IMR-90 (cell line): ENCODE results near the gene EIF4E1B. TPM values are rescaled to one million over a fixed set of nuclear protein-coding genes. Genes with fewer than 3 reads are reported as not detected.

Experiments
- ATAC-seq: fragments of 200-7000 bp; cut with Tn5 transposase; 2 replicates; pipeline ENCODE4 v1.9.1; 2020; ENCODE audit warnings: low read depth, mild to moderate bottlenecking, moderate library complexity
- BruUV-seq: library from RNA; stranded (reverse); fragments of 400-500 nt; replicated peaks from 2 replicates; lab custom pipeline; 2021; lab: Mats Ljungman, UMichigan
- CTCF ChIA-PET: fragments of 300-600 bp; formaldehyde crosslinking; extraction: SDS; loops from one replicate; lab custom pipeline; 2021; ENCODE audit warnings: antibody characterized with exemption; lab: Yijun Ruan, JAX
- POLR2A ChIA-PET: fragments of 300-600 bp; sonication (Branson Sonifier 250); formaldehyde crosslinking; loops from one replicate; lab custom pipeline; 2022; ENCODE audit warnings: antibody characterized with exemption; ENCODE audit not compliant: unreplicated experiment; lab: Charles Lee
- DNase-seq: peaks from one replicate; pipeline ENCODE4 v3.0.0; 2013
- H2AFZ ChIP-seq: replicated peaks from 2 replicates; pipeline ENCODE3; 2013; ENCODE audit warnings: low read length, mild to moderate bottlenecking; ENCODE audit not compliant: poor library complexity
- H2AK5ac ChIP-seq: 2 replicates; pipeline ENCODE4 v1.6.1; 2013; ENCODE audit warnings: low read depth, low read length, inconsistent platforms
- H2AK9ac ChIP-seq: replicated peaks from 2 replicates; pipeline ENCODE3; 2013; ENCODE audit warnings: mild to moderate bottlenecking, low read depth, low read length, moderate library complexity; ENCODE audit not compliant: poor library complexity
- H2BK120ac ChIP-seq: 2 replicates; pipeline ENCODE4 v1.6.1; 2013; ENCODE audit warnings: low read depth, low read length, inconsistent platforms
- H2BK15ac ChIP-seq: 3 replicates; pipeline ENCODE4 v1.6.1; 2013; ENCODE audit warnings: low read depth, low read length, inconsistent platforms
- H2BK20ac ChIP-seq: 2 replicates; pipeline ENCODE4 v1.6.1; 2013; ENCODE audit warnings: low read depth, mild to moderate bottlenecking, inconsistent platforms, low read length, moderate library complexity
- H2BK5ac ChIP-seq: 2 replicates; pipeline ENCODE4 v1.6.1; 2013; ENCODE audit warnings: mild to moderate bottlenecking, low read depth, low read length, inconsistent platforms; ENCODE audit not compliant: poor library complexity, severe bottlenecking
- H3K14ac ChIP-seq: replicated peaks from 2 replicates; pipeline ENCODE4 v1.6.1; 2013; ENCODE audit warnings: low read depth, low read length, inconsistent platforms
- H3K18ac ChIP-seq: 2 replicates; pipeline ENCODE4 v1.6.1; 2013; ENCODE audit warnings: low read depth, low read length, control low read depth
- H3K23ac ChIP-seq: 2 replicates; pipeline ENCODE4 v1.6.1; 2013; ENCODE audit warnings: low read depth, low read length, inconsistent platforms
- H3K27ac ChIP-seq: 2 replicates; pipeline ENCODE4 v1.5.1; 2013; ENCODE audit warnings: mild to moderate bottlenecking, control low read depth, low read length; ENCODE audit not compliant: insufficient read depth
- H3K27me3 ChIP-seq: 2 replicates; pipeline ENCODE4 v1.6.1; 2013; ENCODE audit warnings: low read length; ENCODE audit not compliant: control insufficient read depth, insufficient read depth
- H3K36me3 ChIP-seq: 2 replicates; pipeline ENCODE4 v1.6.1; 2013; ENCODE audit warnings: low read length, mixed read lengths; ENCODE audit not compliant: control insufficient read depth, insufficient read depth
- H3K4ac ChIP-seq: 2 replicates; pipeline ENCODE4 v1.6.1; 2013; ENCODE audit warnings: low read depth, low read length, inconsistent platforms
- H3K4me1 ChIP-seq: 2 replicates; pipeline ENCODE4 v1.6.1; 2013; ENCODE audit warnings: low read length, mixed read lengths; ENCODE audit not compliant: control insufficient read depth, insufficient read depth
- H3K4me2 ChIP-seq: 2 replicates; pipeline ENCODE4 v1.6.1; 2013; ENCODE audit warnings: low read depth, mild to moderate bottlenecking, control low read depth, low read length, moderate library complexity
- H3K4me3 ChIP-seq: 2 replicates; pipeline ENCODE4 v1.5.1; 2013; ENCODE audit warnings: low read depth, mild to moderate bottlenecking, control low read depth, low read length, moderate library complexity; ENCODE audit not compliant: insufficient read depth
- H3K56ac ChIP-seq: 2 replicates; pipeline ENCODE4 v1.6.1; 2013; ENCODE audit warnings: low read length, inconsistent platforms; ENCODE audit not compliant: insufficient read depth; ENCODE audit errors: extremely low read depth
- H3K79me1 ChIP-seq, 2 experiments: 2 replicates each; pipeline ENCODE4 v1.6.1; 2013; ENCODE audit warnings: low read length in 2 of 2, inconsistent platforms in 1 of 2, low read depth in 1 of 2
- H3K9ac ChIP-seq: 2 replicates; pipeline ENCODE4 v1.6.1; 2013; ENCODE audit warnings: low read depth, low read length, control low read depth
- H3K9me1 ChIP-seq: 2 replicates; pipeline ENCODE4 v1.6.1; 2013; ENCODE audit warnings: low read length, inconsistent platforms; ENCODE audit not compliant: insufficient read depth
- H3K9me3 ChIP-seq: 2 replicates; pipeline ENCODE4 v1.6.1; 2013; ENCODE audit warnings: low read length; ENCODE audit not compliant: control insufficient read depth, insufficient read depth
- H4K20me1 ChIP-seq: 2 replicates; pipeline ENCODE4 v1.6.1; 2013; ENCODE audit warnings: low read length, inconsistent platforms; ENCODE audit not compliant: insufficient read depth
- H4K5ac ChIP-seq: 2 replicates; pipeline ENCODE4 v1.6.1; 2013; ENCODE audit warnings: mild to moderate bottlenecking, low read depth, low read length, control low read depth
- H4K8ac ChIP-seq, 2 experiments: 2 replicates each; pipeline ENCODE4 v1.6.1; 2013; ENCODE audit warnings: low read depth in 2 of 2, low read length in 2 of 2, control low read depth in 1 of 2, inconsistent platforms in 1 of 2
- H4K91ac ChIP-seq: 2 replicates; pipeline ENCODE4 v1.6.1; 2013; ENCODE audit warnings: low read depth, low read length, inconsistent platforms; ENCODE audit not compliant: insufficient read depth
- BHLHE40 ChIP-seq: fragments of 150-350 bp; IDR thresholded peaks from 2 replicates; pipeline ENCODE4 v1.6.1; 2016; ENCODE audit warnings: mild to moderate bottlenecking, low read depth, low read length
- CEBPB ChIP-seq: IDR thresholded peaks from 2 replicates; pipeline ENCODE4 v1.6.1; 2012; ENCODE audit warnings: low read depth, low read length, improper control_type of control experiment
- CHD1 ChIP-seq: IDR thresholded peaks from 2 replicates; pipeline ENCODE4 v1.6.1; 2012; ENCODE audit warnings: low read depth, low read length, improper control_type of control experiment
- CTCF ChIP-seq: conservative IDR thresholded peaks from 2 replicates; pipeline ENCODE4 v1.5.1; 2012; ENCODE audit warnings: mild to moderate bottlenecking, low read depth, low read length, improper control_type of control experiment
- ELK1 ChIP-seq: fragments of 150-350 bp; IDR thresholded peaks from 2 replicates; pipeline ENCODE4 v1.6.1; 2016; ENCODE audit warnings: low read depth, mild to moderate bottlenecking, low read length, moderate library complexity, borderline replicate concordance
- FOS ChIP-seq: fragments of 150-350 bp; IDR thresholded peaks from 2 replicates; pipeline ENCODE4 v1.6.1; 2016; ENCODE audit warnings: low read depth, low read length
- MAFK ChIP-seq: IDR thresholded peaks from 2 replicates; pipeline ENCODE4 v1.6.1; 2012; ENCODE audit warnings: low read depth, low read length, improper control_type of control experiment
- MAZ ChIP-seq: IDR thresholded peaks from 2 replicates; pipeline ENCODE4 v1.6.1; 2012; ENCODE audit warnings: low read depth, mild to moderate bottlenecking, low read length, improper control_type of control experiment, moderate library complexity, borderline replicate concordance
- MXI1 ChIP-seq: IDR thresholded peaks from 2 replicates; pipeline ENCODE4 v1.6.1; 2012; ENCODE audit warnings: low read depth, mild to moderate bottlenecking, low read length, moderate library complexity, borderline replicate concordance
- NFE2L2 ChIP-seq: fragments of 150-350 bp; IDR thresholded peaks from 2 replicates; pipeline ENCODE4 v1.6.1; 2016; ENCODE audit warnings: low read depth, mild to moderate bottlenecking, low read length
- POLR2A ChIP-seq: IDR thresholded peaks from 2 replicates; pipeline ENCODE4 v1.6.1; 2012; ENCODE audit warnings: mild to moderate bottlenecking, low read depth, low read length
- RAD21 ChIP-seq: IDR thresholded peaks from 2 replicates; pipeline ENCODE4 v1.6.1; 2012; ENCODE audit warnings: low read length, improper control_type of control experiment
- RCOR1 ChIP-seq: IDR thresholded peaks from 2 replicates; pipeline ENCODE4 v1.6.1; 2012; ENCODE audit warnings: mild to moderate bottlenecking, low read length, improper control_type of control experiment; ENCODE audit not compliant: insufficient replicate concordance
- RFX5 ChIP-seq: IDR thresholded peaks from 2 replicates; pipeline ENCODE4 v1.8.0; 2012; ENCODE audit warnings: low read depth, mild to moderate bottlenecking, low read length, moderate library complexity
- SMC3 ChIP-seq: fragments of 150-350 bp; IDR thresholded peaks from 2 replicates; pipeline ENCODE4 v1.6.1; 2016; ENCODE audit warnings: low read depth, mild to moderate bottlenecking, antibody characterized with exemption, low read length, moderate library complexity
- USF2 ChIP-seq: fragments of 150-350 bp; IDR thresholded peaks from 2 replicates; pipeline ENCODE4 v1.6.1; 2017; ENCODE audit warnings: mild to moderate bottlenecking, antibody characterized with exemption, low read length, low read depth
- WGBS, 2 experiments: methylation state at CpG; one replicate each; pipeline versions ENCODE4 v1.1.5 to v1.1.7; 2013; ENCODE audit warnings: missing lambda C conversion rate in 2 of 2; ENCODE audit not compliant: insufficient read length in 1 of 2; ENCODE audit errors: extremely low coverage in 2 of 2; 5-methylcytosine and 5-hydroxymethylcytosine counted together
- dilution Hi-C: fragments of 300-500 bp; cut with HindIII; formaldehyde crosslinking; loops from one replicate; pipeline ENCODE4 v1.14.3; 2018; ENCODE audit warnings: low sequenced_read_pairs; ENCODE audit not compliant: unreplicated experiment
- in situ Hi-C: fragments of 300-500 bp; cut with MboI; formaldehyde crosslinking; loops from 3 replicates; pipeline ENCODE4 v1.14.3; 2019; ENCODE audit warnings: low sequenced_read_pairs, inconsistent platforms, mixed read lengths
- intact Hi-C: fragments of 100-400 bp; cut with micrococcal nuclease; formaldehyde crosslinking; loops from 2 replicates; pipeline ENCODE4 v1.10.0; 2022
- polyA plus RNA-seq, 3 experiments: library from polyadenylated mRNA; depleted of rRNA; stranded (reverse); fragments of >200 nt; gene quantifications; 2 replicates each; pipeline ENCODE4 v1.2.3, GENCODE V29; 2012; ENCODE audit warnings: low replicate concordance in 1 of 3
- total RNA-seq: library from RNA; depleted of rRNA; stranded (reverse); fragments of >200 nt; gene quantifications from 2 replicates; pipeline ENCODE4 v1.2.3, GENCODE V29; 2012

Gene EIF4E1B
- total and polyA plus RNA-seq, 2 of the 4 experiments (the other 2 are of a cell fraction) = not detected

GRCh38 chr5:176660530-176660859 lies 30.0 kb downstream of the EIF4E1B start:
- H3K23ac ChIP-seq = no peak overlapping the region
- peaks cover 7% of the 10 kb centered on the region for H4K20me1 ChIP-seq
- no peak overlapping the region for H4K5ac ChIP-seq
- no peak overlapping the region for H3K4ac ChIP-seq
- H3K9me1 ChIP-seq = peaks cover 3% of the 10 kb centered on the region; the same call in 1 of the 2 replicates
- no peak overlapping the region for H4K91ac ChIP-seq
- no CpG with 5 or more reads among the region's 1 CpG for WGBS, 2 experiments
- H2BK20ac ChIP-seq = no peak overlapping the region
- no peak overlapping the region for H2BK5ac ChIP-seq
- H4K8ac ChIP-seq = no peak overlapping the region
- H3K79me1 ChIP-seq = no peaks in the 10 kb centered on the region
- DNase-seq = no peak
- H3K9ac ChIP-seq = no peak overlapping the region
- intact Hi-C loops = loop anchor here (2.0 to 10.0 kb wide), 2 partner anchors 154 to 298 kb away; partner anchors contain the start of gene UNC5A
- dilution Hi-C loops = no loop called here
- H3K27me3 ChIP-seq = peaks cover 17% of the 10 kb centered on the region
- no peak overlapping the region for H3K27ac ChIP-seq
- H3K56ac ChIP-seq = no peak overlapping the region
- H3K14ac ChIP-seq = no peak overlapping the region
- H3K4me1 ChIP-seq = no peaks in the 10 kb centered on the region
- in situ Hi-C loops = no loop called here
- H2BK15ac ChIP-seq = no peak overlapping the region
- H2AK9ac ChIP-seq = peak overlapping the region; percentile 75
- peak overlapping the region; percentile 18 for H2AFZ ChIP-seq
- no peak overlapping the region for H3K4me3 ChIP-seq
- H3K36me3 ChIP-seq = no peaks in the 10 kb centered on the region; the same call in 1 of the 2 replicates
- H2BK120ac ChIP-seq = no peak overlapping the region
- ChIA-PET CTCF (interaction anchor here (0.5 to 1.4 kb wide), 23 partner anchors 9 to 931 kb away, joined by 3 to 13 read pairs (median 3); partner anchors contain the start of genes EIF4E1B, SNCB and TSPAN17), POLR2A (no interaction called here)
- H3K18ac ChIP-seq = no peak overlapping the region
- no peak for ATAC-seq
- H3K9me3 ChIP-seq = no peaks in the 10 kb centered on the region
- BruUV-seq = no TSS peak
- H2AK5ac ChIP-seq = no peak overlapping the region
- no peak overlapping the region for H3K4me2 ChIP-seq
- TF ChIP-seq USF2 = no peak
- TF ChIP-seq RFX5 = no peak
- no peak for TF ChIP-seq MAFK
- no peak for TF ChIP-seq ELK1
- TF ChIP-seq CHD1 = no peak
- TF ChIP-seq RCOR1 = no peak
- no peak for TF ChIP-seq MAZ
- no peak for TF ChIP-seq POLR2A
- no peak for TF ChIP-seq SMC3
- TF ChIP-seq RAD21 = no peak
- no peak for TF ChIP-seq BHLHE40
- no peak for TF ChIP-seq NFE2L2
- no peak for TF ChIP-seq MXI1
- TF ChIP-seq CEBPB = no peak
- TF ChIP-seq FOS = no peak
- no peak for TF ChIP-seq CTCF
